ENCODE measurements around the gene ZBTB7C. TPM values are rescaled to one million over a fixed set of nuclear protein-coding genes. Genes with fewer than 3 reads are reported as not detected.

Gene ZBTB7C
- total and polyA plus RNA-seq, 5 donors, result 0.88 to 3.7 (median 2.0) TPM

DNA sequence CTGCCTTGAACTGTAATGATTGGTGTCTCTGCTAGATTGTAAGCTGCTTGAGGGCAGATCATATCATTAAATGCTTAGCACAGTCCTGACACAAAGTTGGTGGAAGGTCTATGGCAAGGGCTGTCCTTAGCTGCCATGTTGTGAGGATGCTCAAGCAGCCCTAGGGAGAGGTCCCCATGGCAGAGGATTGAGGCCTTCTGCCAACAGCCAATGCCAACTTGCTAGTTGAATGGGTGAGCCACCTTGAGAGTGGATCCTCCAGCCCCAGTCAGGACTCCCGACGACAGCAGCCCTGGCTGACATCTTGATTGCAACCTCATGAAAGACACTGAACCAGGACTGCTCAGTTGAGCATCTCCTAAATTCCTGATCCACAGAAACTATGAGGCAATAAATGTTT lies 363.4 kb downstream of the ZBTB7C start:
- H3K9me3 ChIP-seq (ENCODE audit: control insufficient read depth, low read length), result peaks cover 1% of the 10 kb centered on the region
- H3K4me3 ChIP-seq (ENCODE audit: low read length), result no peak overlapping the region
- ATAC-seq (no peak), DNase-seq (no peak)
- intact Hi-C loops (cut with DNase I), result no loop called here
- no peak overlapping the region for H3K27ac ChIP-seq (ENCODE audit: low read length)
- H3K4me1 ChIP-seq (ENCODE audit: control insufficient read depth, insufficient read depth, low read length), result no peaks in the 10 kb centered on the region
- 74% methylated on average over 2 of the region's 2 CpGs for WGBS
- no peaks in the 10 kb centered on the region for H3K27me3 ChIP-seq (ENCODE audit: control insufficient read depth, insufficient read depth)

- no peak for ATAC-seq
- H3K27me3 ChIP-seq (ENCODE audit: control insufficient read depth, insufficient read depth), result no peaks in the 10 kb centered on the region
- peaks cover 1% of the 10 kb centered on the region for H3K9me3 ChIP-seq (ENCODE audit: control insufficient read depth, low read length)
- no peak overlapping the region for H3K4me3 ChIP-seq (ENCODE audit: low read length)
- H3K27ac ChIP-seq (ENCODE audit: low read length), result no peak overlapping the region
- intact Hi-C loops (cut with DNase I), result no loop called here
- no peak for DNase-seq
- H3K4me1 ChIP-seq (ENCODE audit: control insufficient read depth, insufficient read depth, low read length), result no peaks in the 10 kb centered on the region
- WGBS, result 92% methylated on average over 3 of the region's 3 CpGs
Observed at GRCh38 chr18:48044944-48045343, 364.2 kb downstream of the ZBTB7C start.

GRCh38 chr18:48043166-48043565 lies 366.0 kb downstream of the ZBTB7C start:
- no peaks in the 10 kb centered on the region for H3K27me3 ChIP-seq (ENCODE audit: control insufficient read depth, insufficient read depth)
- 77% methylated on average over 3 of the region's 3 CpGs for WGBS
- H3K27ac ChIP-seq (ENCODE audit: low read length), result no peak overlapping the region
- no peaks in the 10 kb centered on the region for H3K4me1 ChIP-seq (ENCODE audit: control insufficient read depth, insufficient read depth, low read length)
- peaks cover 1% of the 10 kb centered on the region for H3K9me3 ChIP-seq (ENCODE audit: control insufficient read depth, low read length)
- intact Hi-C loops (cut with DNase I), result no loop called here
- no peak for DNase-seq
- H3K4me3 ChIP-seq (ENCODE audit: low read length), result no peak overlapping the region
- no peak for ATAC-seq

DNA sequence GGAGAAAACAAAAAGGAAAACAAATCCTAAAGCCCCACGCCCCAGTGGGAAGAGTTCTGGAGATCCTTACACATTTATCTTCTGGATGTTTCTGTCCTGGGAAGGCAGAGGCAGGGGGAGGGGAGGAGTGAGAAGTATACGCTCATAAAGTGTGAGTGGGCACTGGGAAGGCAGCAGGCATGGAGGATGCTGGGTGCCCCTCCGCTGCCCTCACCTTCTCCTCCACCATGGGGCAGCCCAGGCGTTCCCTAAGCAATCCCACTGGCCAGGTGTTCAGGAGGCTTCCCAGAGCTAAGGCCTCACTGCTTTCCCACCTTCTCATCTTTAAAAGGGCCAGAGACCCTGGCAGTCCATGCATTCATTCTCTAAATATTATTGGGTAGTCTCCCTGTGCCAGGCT lies 366.8 kb downstream of the ZBTB7C start:
- H3K9me3 ChIP-seq (ENCODE audit: control insufficient read depth, low read length), result peaks cover 1% of the 10 kb centered on the region
- H3K4me3 ChIP-seq (ENCODE audit: low read length), result no peak overlapping the region
- H3K4me1 ChIP-seq (ENCODE audit: control insufficient read depth, insufficient read depth, low read length), result no peaks in the 10 kb centered on the region
- H3K27me3 ChIP-seq (ENCODE audit: control insufficient read depth, insufficient read depth), result no peaks in the 10 kb centered on the region
- intact Hi-C loops (cut with DNase I), result no loop called here
- WGBS, result 78% methylated on average over 4 of the region's 4 CpGs
- no peak overlapping the region for H3K27ac ChIP-seq (ENCODE audit: low read length)
- ATAC-seq, result no peak
- peak in 1 of 3 donors; percentile 21 for DNase-seq

DNA sequence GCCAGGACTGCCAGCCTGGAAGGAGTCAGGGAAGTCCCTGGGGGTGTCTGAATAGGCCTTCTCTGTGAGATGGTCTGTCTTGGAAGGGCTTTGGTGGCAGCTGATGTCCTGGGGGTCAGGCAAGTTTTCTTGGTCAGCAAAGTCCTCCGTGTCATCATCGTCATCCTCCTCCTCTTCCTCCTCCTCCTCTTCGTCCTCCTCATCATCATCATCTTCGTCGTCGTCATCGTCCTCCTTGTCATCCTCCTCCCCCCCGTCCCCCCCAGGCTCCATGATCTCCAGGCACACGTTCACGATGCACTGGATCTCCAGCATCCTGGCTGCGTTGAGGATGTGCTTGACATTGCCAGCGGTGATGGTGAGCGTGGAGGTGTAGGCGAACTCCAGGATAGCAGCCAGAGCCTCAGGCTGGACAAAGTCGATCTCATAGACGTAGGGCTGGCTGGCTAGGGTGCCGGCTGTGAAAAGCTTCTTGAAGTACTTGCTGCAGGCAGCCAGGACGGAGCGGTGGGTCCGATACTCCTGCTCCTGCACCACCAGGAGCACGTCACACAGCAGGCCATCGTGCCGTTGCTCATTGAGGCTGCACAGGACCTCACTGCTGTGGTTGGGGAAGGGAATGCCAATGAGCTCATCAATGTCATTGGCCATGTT lies 368.6 kb downstream of the ZBTB7C start:
- Histone ChIP-seq H3K4me3 (ENCODE audit: low read length) (no peak overlapping the region), H3K27ac (ENCODE audit: low read length) (no peak overlapping the region), H3K9me3 (ENCODE audit: control insufficient read depth, low read length) (no peaks in the 10 kb centered on the region), H3K4me1 (ENCODE audit: control insufficient read depth, insufficient read depth, low read length) (no peaks in the 10 kb centered on the region), H3K27me3 (ENCODE audit: control insufficient read depth, insufficient read depth) (no peaks in the 10 kb centered on the region)
- DNase-seq, result peak in 1 of 3 donors; percentile 41
- intact Hi-C loops (cut with DNase I), result no loop called here
- ATAC-seq, result no peak
- WGBS, result 93% methylated on average over 23 of the region's 23 CpGs

- WGBS, result 94% methylated on average over 17 of the region's 17 CpGs
- Histone ChIP-seq H3K27ac (ENCODE audit: low read length) (no peak overlapping the region), H3K4me1 (ENCODE audit: control insufficient read depth, insufficient read depth, low read length) (no peaks in the 10 kb centered on the region), H3K9me3 (ENCODE audit: control insufficient read depth, low read length) (no peaks in the 10 kb centered on the region), H3K4me3 (ENCODE audit: low read length) (no peak overlapping the region), H3K27me3 (ENCODE audit: control insufficient read depth, insufficient read depth) (no peaks in the 10 kb centered on the region)
- peak in 1 of 3 donors; percentile 53 for DNase-seq
- ATAC-seq, result no peak
- intact Hi-C loops (cut with DNase I), result loop anchor here in 1 of 4 donors (5.0 kb wide), 1 partner anchor 298 kb away; no protein-coding TSS in a partner anchor
Observed at GRCh38 chr18:48039769-48040215, 369.4 kb downstream of the ZBTB7C start.

DNA sequence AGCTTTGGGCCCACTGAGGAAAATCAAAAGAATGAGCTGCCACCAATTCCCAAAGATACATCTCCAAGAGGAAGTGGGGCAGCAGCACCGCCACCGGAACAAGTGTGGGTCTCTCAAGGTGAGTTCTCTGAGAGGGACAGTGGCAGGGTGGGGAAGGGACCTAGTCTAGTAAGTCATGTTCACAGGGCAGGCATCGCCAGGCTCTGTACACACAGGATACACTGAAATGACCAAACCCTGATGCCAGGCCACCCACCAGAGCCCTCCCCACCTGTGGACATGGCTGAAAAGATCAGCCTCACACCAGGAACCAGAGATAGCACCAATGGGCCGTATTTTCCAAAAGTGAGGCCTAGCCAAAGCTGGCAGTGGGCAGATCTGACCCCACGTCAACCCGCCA lies 370.5 kb downstream of the ZBTB7C start:
- no peaks in the 10 kb centered on the region for H3K4me1 ChIP-seq (ENCODE audit: control insufficient read depth, insufficient read depth, low read length)
- no peaks in the 10 kb centered on the region for H3K27me3 ChIP-seq (ENCODE audit: control insufficient read depth, insufficient read depth)
- DNase-seq (peak in 1 of 3 donors; percentile 18), ATAC-seq (no peak)
- H3K4me3 ChIP-seq (ENCODE audit: low read length), result no peak overlapping the region
- H3K27ac ChIP-seq (ENCODE audit: low read length), result no peak overlapping the region
- no peaks in the 10 kb centered on the region for H3K9me3 ChIP-seq (ENCODE audit: control insufficient read depth, low read length)
- intact Hi-C loops (cut with DNase I), result loop anchor here in 1 of 4 donors (5.0 kb wide), 1 partner anchor 299 kb away; no protein-coding TSS in a partner anchor
- WGBS, result 87% methylated on average over 6 of the region's 6 CpGs

DNA sequence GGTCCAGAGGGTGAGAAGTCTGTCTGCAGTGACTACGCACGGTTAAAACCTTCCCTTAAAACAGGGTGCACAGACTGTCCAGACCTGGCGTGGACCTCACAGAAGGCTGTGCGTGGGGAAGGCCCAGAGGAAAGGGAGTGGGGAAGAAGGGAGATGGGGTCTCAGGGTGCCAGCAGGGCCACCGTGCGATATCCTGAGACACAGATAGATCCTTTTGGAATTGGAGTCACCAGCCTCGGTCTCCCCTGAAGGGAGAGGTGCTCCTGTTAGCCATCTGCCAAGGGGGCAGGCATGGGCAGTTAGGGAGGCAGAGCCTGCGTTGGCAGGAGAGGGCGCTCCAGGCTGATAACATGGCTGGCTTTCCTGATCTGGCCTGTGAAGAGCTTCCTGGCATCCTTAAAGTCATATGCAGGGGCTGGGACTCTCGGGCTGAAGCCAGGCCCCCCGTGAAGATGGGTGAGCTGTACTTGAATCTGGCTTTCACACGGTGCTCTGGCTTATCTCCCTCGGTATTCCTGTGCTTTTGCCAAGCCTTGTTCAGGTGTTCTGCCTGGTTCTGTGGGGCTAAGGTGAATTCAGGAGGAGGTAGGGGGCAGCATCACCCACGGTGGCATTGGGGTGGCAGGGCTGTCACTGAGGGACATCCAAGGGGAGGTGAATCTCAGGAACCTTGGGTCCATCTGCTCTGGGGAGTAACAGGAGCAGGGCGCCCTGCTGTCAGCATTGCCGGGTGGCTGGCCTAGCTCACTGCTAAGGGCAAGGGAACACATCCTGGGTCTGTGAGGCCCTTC lies 371.5 kb downstream of the ZBTB7C start:
- no peaks in the 10 kb centered on the region for H3K4me1 ChIP-seq (ENCODE audit: control insufficient read depth, insufficient read depth, low read length)
- 69% methylated on average over 16 of the region's 16 CpGs for WGBS
- H3K9me3 ChIP-seq (ENCODE audit: control insufficient read depth, low read length), result no peaks in the 10 kb centered on the region
- no peak overlapping the region for H3K4me3 ChIP-seq (ENCODE audit: low read length)
- ATAC-seq, result peak; percentile 36 to 55
- DNase-seq, result peak in 2 of 3 donors; percentile 57 to 64
- no peak overlapping the region for H3K27ac ChIP-seq (ENCODE audit: low read length)
- intact Hi-C loops (cut with DNase I), result loop anchor here in 1 of 4 donors (5.0 kb wide), 1 partner anchor 300 kb away; no protein-coding TSS in a partner anchor
- no peaks in the 10 kb centered on the region for H3K27me3 ChIP-seq (ENCODE audit: control insufficient read depth, insufficient read depth)

GRCh38 chr18:48036641-48037421 lies 372.4 kb downstream of the ZBTB7C start:
- Histone ChIP-seq H3K27me3 (ENCODE audit: control insufficient read depth, insufficient read depth) (no peaks in the 10 kb centered on the region), H3K27ac (ENCODE audit: low read length) (no peak overlapping the region), H3K4me1 (ENCODE audit: control insufficient read depth, insufficient read depth, low read length) (no peaks in the 10 kb centered on the region), H3K9me3 (ENCODE audit: control insufficient read depth, low read length) (no peaks in the 10 kb centered on the region), H3K4me3 (ENCODE audit: low read length) (no peak overlapping the region)
- ATAC-seq, result no peak
- WGBS, result 81% methylated on average over 14 of the region's 14 CpGs
- intact Hi-C loops (cut with DNase I), result loop anchor here in 1 of 4 donors (5.0 kb wide), 1 partner anchor 300 kb away; no protein-coding TSS in a partner anchor
- DNase-seq, result peak in 1 of 3 donors; percentile 31

GRCh38 chr18:48036226-48036625 lies 373.0 kb downstream of the ZBTB7C start:
- H3K9me3 ChIP-seq (ENCODE audit: control insufficient read depth, low read length), result no peaks in the 10 kb centered on the region
- DNase-seq, result peak in 2 of 3 donors; percentile 17 to 47
- H3K4me3 ChIP-seq (ENCODE audit: low read length), result no peak overlapping the region
- peak in 1 of 2 donors; percentile 27 for ATAC-seq
- intact Hi-C loops (cut with DNase I), result loop anchor here in 1 of 4 donors (5.0 kb wide), 1 partner anchor 301 kb away; no protein-coding TSS in a partner anchor
- H3K4me1 ChIP-seq (ENCODE audit: control insufficient read depth, insufficient read depth, low read length), result no peaks in the 10 kb centered on the region
- H3K27ac ChIP-seq (ENCODE audit: low read length), result no peak overlapping the region
- H3K27me3 ChIP-seq (ENCODE audit: control insufficient read depth, insufficient read depth), result no peaks in the 10 kb centered on the region
- 76% methylated on average over 6 of the region's 6 CpGs for WGBS

All from right cardiac atrium (tissue), 5 donors.